GM19240 (cell line): ENCODE measurements around the gene PIP4K2A.

Experiments
- DNase-seq: peaks from one replicate; pipeline ENCODE4 v3.0.0; 2011; ENCODE audit warnings: low spot score; ENCODE audit not compliant: insufficient read length

PIP4K2A gene

GRCh38 chr10:22601618-22602017 is 112.8 kb downstream of the PIP4K2A start:
- DNase-seq, result no peak

- DNase-seq, result no peak
Observed at GRCh38 chr10:22599636-22600228, 114.6 kb downstream of the PIP4K2A start.

- no peak for DNase-seq
Observed at GRCh38 chr10:22599048-22599561, 115.3 kb downstream of the PIP4K2A start.

GRCh38 chr10:22598478-22598877 is 115.9 kb downstream of the PIP4K2A start:
- no peak for DNase-seq

- no peak for DNase-seq
Observed at GRCh38 chr10:22597138-22597537, 117.2 kb downstream of the PIP4K2A start.

- no peak for DNase-seq
Observed at GRCh38 chr10:22593636-22594198, 120.7 kb downstream of the PIP4K2A start.

GRCh38 chr10:22593026-22593425 is 121.4 kb downstream of the PIP4K2A start:
- DNase-seq, result no peak

GRCh38 chr10:22589851-22590514 is 124.4 kb downstream of the PIP4K2A start:
- DNase-seq, result no peak

GRCh38 chr10:22588462-22588861 is 125.9 kb downstream of the PIP4K2A start:
- no peak for DNase-seq

GRCh38 chr10:22583683-22584082 is 130.7 kb downstream of the PIP4K2A start:
- no peak for DNase-seq

GRCh38 chr10:22581461-22581860 is 132.9 kb downstream of the PIP4K2A start:
- DNase-seq, result no peak

GRCh38 chr10:22580711-22581110 is 133.7 kb downstream of the PIP4K2A start:
- no peak for DNase-seq

- no peak for DNase-seq
Observed at GRCh38 chr10:22579826-22580225, 134.6 kb downstream of the PIP4K2A start.

- DNase-seq, result no peak
Observed at GRCh38 chr10:22573820-22574569, 140.4 kb downstream of the PIP4K2A start.

GRCh38 chr10:22570733-22571430 is 143.5 kb downstream of the PIP4K2A start:
- DNase-seq, result no peak

- no peak for DNase-seq
Observed at GRCh38 chr10:22570234-22570633, 144.1 kb downstream of the PIP4K2A start.

- DNase-seq, result no peak
Observed at GRCh38 chr10:22568928-22569327, 145.4 kb downstream of the PIP4K2A start.

- DNase-seq, result no peak
Observed at GRCh38 chr10:22564060-22564459, 150.3 kb downstream of the PIP4K2A start.

GRCh38 chr10:22561909-22562308 is 152.5 kb downstream of the PIP4K2A start:
- no peak for DNase-seq

GRCh38 chr10:22560913-22561239 is 153.5 kb downstream of the PIP4K2A start:
- no peak for DNase-seq

- no peak for DNase-seq
Observed at GRCh38 chr10:22560096-22560912, 154.1 kb downstream of the PIP4K2A start.
